Upper lobe of right lung (tissue), 1 donor: ENCODE results near the gene MED15. TPM values are rescaled to one million over a fixed set of nuclear protein-coding genes. Genes with fewer than 3 reads are reported as not detected.

ENCODE experiments used
- ATAC-seq: fragments of 200-7000 bp; cut with Tn5 transposase; one replicate; pipeline ENCODE4 v1.9.1; 2020; ENCODE audit warnings: mild to moderate bottlenecking, moderate library complexity
- DNase-seq: peaks from one replicate; pipeline ENCODE4 v3.0.0-alpha.2; 2020
- H3K27ac ChIP-seq: fragments of 200-600 bp; one replicate; pipeline ENCODE4 v1.8.0; 2022
- H3K27me3 ChIP-seq: fragments of 200-600 bp; one replicate; pipeline ENCODE4 v1.8.0; 2022; ENCODE audit warnings: mild to moderate bottlenecking
- H3K36me3 ChIP-seq: fragments of 200-600 bp; one replicate; pipeline ENCODE4 v1.8.0; 2022
- H3K4me1 ChIP-seq: fragments of 200-600 bp; one replicate; pipeline ENCODE4 v1.8.0; 2022
- H3K4me3 ChIP-seq: fragments of 200-600 bp; one replicate; pipeline ENCODE4 v1.8.0; 2022; ENCODE audit warnings: mild to moderate bottlenecking
- H3K9me3 ChIP-seq: fragments of 200-600 bp; one replicate; pipeline ENCODE4 v1.8.0; 2022
- intact Hi-C: fragments of 100-400 bp; cut with DNase I; formaldehyde crosslinking; loops from one replicate; pipeline ENCODE4 v1.11.0; 2022
- total RNA-seq: library from RNA; stranded (reverse); fragmentation: NEBNext Ultra II Directional; extraction: Animal tissue kit (Norgen Biotek cat#: 25700); gene quantifications from one replicate; pipeline ENCODE4 v1.2.1, GENCODE V29; 2021
- TF ChIP-seq, protein P1 (sequence below): fragments of 200-600 bp; IDR thresholded peaks from one replicate; pipeline ENCODE4 v1.8.0; 2022; ENCODE audit warnings: antibody characterized with exemption
- donor health status: DM: no; HTN: yes; CAD: no; lungs with severe emphysema.

The MED15 gene
- total RNA-seq, 1 donor from 2014 or later, result 96.9 TPM

DNA sequence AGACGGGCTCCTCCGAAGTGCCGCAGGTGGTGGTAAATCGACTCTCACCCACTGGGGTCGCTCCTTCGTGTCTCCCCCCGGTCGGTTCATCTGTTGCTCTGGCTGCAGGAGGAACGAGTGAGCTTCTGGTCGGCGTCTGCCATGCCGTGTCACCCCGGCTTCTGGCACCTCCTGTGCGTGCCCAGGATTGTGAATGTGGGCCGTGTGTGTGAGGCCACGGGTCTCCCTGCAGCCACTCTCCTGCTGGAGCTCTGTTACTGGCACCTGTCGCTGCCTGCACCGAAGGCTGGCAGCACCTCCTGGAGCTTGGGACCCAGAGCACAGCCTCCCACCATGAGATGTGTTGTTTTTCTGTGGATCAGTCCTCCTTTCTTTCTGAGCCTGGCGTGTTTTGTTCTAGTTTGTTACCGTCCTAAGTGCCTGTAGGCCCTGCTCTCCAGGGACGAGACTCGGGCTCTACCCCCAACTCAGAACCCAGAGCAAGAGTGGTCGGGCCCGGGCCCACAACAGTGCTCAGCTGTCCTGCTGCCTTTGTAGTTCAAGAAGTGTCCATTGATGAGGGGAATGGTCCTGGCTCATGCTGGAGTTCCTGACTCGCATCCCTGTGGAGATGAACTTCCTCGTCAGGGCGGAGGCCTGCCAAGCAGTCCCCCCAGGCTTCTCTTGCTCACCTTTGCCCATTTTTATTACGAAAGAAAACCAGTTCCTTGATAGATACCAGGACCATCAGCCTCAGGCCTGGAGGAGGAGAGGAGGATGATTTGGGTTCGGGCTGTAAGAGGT, 66.6 kb downstream of the MED15 start:
- Histone ChIP-seq H3K27me3 (no peaks in the 10 kb centered on the region), H3K27ac (peak overlapping the region; percentile 58), H3K4me3 (no peak overlapping the region), H3K36me3 (peaks cover 75% of the 10 kb centered on the region), H3K9me3 (no peaks in the 10 kb centered on the region), H3K4me1 (peaks cover 52% of the 10 kb centered on the region)
- TF ChIP-seq, protein P1, sequence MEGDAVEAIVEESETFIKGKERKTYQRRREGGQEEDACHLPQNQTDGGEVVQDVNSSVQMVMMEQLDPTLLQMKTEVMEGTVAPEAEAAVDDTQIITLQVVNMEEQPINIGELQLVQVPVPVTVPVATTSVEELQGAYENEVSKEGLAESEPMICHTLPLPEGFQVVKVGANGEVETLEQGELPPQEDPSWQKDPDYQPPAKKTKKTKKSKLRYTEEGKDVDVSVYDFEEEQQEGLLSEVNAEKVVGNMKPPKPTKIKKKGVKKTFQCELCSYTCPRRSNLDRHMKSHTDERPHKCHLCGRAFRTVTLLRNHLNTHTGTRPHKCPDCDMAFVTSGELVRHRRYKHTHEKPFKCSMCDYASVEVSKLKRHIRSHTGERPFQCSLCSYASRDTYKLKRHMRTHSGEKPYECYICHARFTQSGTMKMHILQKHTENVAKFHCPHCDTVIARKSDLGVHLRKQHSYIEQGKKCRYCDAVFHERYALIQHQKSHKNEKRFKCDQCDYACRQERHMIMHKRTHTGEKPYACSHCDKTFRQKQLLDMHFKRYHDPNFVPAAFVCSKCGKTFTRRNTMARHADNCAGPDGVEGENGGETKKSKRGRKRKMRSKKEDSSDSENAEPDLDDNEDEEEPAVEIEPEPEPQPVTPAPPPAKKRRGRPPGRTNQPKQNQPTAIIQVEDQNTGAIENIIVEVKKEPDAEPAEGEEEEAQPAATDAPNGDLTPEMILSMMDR, result no peak
- intact Hi-C loops, result no loop called here
- ATAC-seq, result no peak
- DNase-seq, result peak; percentile 34

DNA sequence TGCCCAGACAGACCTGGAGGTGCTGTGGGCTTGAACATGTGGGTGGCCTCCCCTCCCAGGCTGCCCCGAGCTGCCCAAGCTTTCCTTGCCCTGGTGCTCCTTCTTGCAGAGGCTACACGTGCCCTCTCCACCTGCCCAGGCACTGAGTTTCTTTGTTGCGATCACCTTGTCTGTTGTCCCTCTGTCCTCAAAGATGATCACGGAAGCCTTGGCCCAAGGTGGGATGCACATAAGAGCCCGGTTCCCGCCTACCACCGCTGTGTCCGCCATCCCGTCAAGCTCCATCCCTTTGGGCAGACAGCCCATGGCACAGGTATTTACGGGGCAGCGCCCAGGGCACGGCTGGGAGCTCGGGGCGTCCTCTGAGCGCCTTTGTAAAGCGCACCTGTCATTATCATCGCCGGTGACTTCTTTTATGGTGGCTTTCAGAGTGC, 67.5 kb downstream of the MED15 start:
- DNase-seq (peak; percentile 40), ATAC-seq (no peak)
- Histone ChIP-seq H3K4me1 (peaks cover 43% of the 10 kb centered on the region), H3K27me3 (no peaks in the 10 kb centered on the region), H3K36me3 (peaks cover 83% of the 10 kb centered on the region), H3K9me3 (no peaks in the 10 kb centered on the region), H3K4me3 (no peak overlapping the region), H3K27ac (no peak overlapping the region)
- TF ChIP-seq, protein P1, result no peak
- intact Hi-C loops, result no loop called here

DNA sequence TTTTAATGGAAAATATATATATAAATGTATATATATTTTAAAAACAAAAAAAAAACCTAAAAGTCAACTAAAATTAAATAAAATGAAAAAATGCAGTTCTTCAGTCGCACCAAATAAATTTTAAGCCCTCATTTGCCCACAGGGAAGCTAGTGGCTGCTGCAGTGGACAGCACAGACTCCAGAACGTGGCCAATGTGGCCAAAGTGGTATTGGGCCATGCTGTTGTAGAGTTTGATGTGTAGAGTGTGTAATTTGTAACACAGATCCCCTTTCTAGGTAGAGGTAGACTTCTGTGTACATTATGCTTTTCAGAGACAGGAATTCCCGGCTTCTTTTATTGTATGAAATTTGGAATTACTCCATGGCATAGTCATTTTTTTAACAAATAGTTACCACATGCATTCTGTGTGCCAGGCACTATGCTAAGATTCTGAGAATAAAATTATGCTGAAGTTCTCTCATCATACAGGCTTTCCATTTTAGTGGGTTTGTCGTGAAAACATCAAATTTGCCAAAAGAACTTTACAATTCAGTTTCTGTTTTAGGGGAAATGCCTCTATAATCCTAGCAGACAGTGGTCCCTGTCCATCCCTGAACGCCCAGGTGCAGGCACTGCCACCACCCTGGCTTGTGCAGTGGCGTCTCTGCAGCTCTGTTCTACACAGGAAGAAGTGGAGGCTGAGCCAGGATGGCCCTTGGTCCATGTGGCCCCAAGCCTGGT, 68.5 kb downstream of the MED15 start:
- ATAC-seq (no peak), DNase-seq (no peak)
- Histone ChIP-seq H3K36me3 (peaks cover 85% of the 10 kb centered on the region), H3K4me1 (peaks cover 34% of the 10 kb centered on the region), H3K4me3 (no peak overlapping the region), H3K9me3 (no peaks in the 10 kb centered on the region), H3K27me3 (no peaks in the 10 kb centered on the region), H3K27ac (no peak overlapping the region)
- TF ChIP-seq, protein P1, result no peak
- intact Hi-C loops, result no loop called here

DNA sequence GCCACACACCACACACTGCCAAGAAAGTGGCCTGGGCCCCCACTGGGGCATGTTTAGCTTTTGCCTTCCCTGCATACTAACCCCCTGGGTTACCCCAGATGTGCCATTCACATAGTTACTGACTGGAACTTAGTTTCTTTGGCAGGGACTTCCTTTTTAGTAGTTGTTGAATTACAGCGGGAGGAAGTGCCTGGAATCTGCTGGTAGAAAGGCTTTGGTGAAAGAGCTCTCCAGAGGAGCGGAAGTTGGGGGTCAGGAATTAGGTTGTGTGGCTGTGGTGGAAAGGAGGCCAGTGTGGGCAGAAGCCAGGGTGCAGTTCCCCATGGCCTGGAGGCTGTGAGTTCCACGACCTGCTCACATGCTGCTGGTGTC, 69.0 kb downstream of the MED15 start:
- H3K36me3 ChIP-seq, result peaks cover 86% of the 10 kb centered on the region
- intact Hi-C loops, result no loop called here
- H3K9me3 ChIP-seq, result no peaks in the 10 kb centered on the region
- H3K27me3 ChIP-seq, result no peaks in the 10 kb centered on the region
- TF ChIP-seq, protein P1, result no peak
- peak overlapping the region; percentile 58 for H3K27ac ChIP-seq
- DNase-seq (no peak), ATAC-seq (peak; percentile 76)
- peaks cover 28% of the 10 kb centered on the region for H3K4me1 ChIP-seq
- no peak overlapping the region for H3K4me3 ChIP-seq

DNA sequence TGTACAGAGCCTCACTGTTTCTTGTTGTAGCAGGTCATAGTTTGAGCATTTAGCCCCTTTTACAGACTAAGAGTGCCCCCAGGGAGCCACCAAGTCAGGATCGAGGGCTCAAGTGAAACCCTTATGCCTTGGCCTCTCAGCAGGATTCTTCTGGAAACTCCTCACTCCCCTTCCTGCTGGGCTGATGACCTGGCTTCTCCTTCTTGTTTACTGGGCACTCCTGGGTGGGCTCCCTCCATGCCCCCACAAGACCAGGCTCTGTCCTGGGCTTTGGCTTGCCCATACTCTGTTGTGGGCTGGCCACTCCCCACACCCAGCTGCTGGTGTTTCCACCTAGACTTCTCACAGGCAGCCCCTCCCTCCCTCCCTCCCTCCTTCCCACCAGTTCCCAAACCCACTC, 69.6 kb downstream of the MED15 start:
- no peak for ATAC-seq
- H3K9me3 ChIP-seq, result no peaks in the 10 kb centered on the region
- H3K27ac ChIP-seq, result peak overlapping the region; percentile 58
- no peak overlapping the region for H3K4me3 ChIP-seq
- H3K4me1 ChIP-seq, result peaks cover 24% of the 10 kb centered on the region
- intact Hi-C loops, result no loop called here
- H3K36me3 ChIP-seq, result peaks cover 86% of the 10 kb centered on the region
- TF ChIP-seq, protein P1, result no peak
- no peak for DNase-seq
- no peaks in the 10 kb centered on the region for H3K27me3 ChIP-seq
